Gastrocnemius medialis (tissue), 4 donors: Measurements from ENCODE around the gene PLPP3.

ENCODE experiments used
- POLR2A ChIP-seq, 2 donors: fragments of 450-650 bp; IDR thresholded peaks; one replicate each; pipeline ENCODE4 v1.6.1; 2017; ENCODE audit warnings: antibody characterized with exemption in 2 of 2, mild to moderate bottlenecking in 2 of 2, moderate library complexity in 2 of 2
- TF ChIP-seq, protein P1 (sequence below), 5 experiments: fragments of 450-650 bp in 3 of 5; fragments of 200-600 bp in 2 of 5; sonication (generic) in 2 of 5; IDR thresholded peaks in 4 of 5; conservative IDR thresholded peaks in 1 of 5; 1 replicate in 4 of 5; 2 replicates in 1 of 5; pipeline ENCODE4 v1.5.1; 2016 to 2019; ENCODE audit warnings: antibody characterized with exemption in 5 of 5, mild to moderate bottlenecking in 3 of 5, moderate library complexity in 3 of 5

DNA sequence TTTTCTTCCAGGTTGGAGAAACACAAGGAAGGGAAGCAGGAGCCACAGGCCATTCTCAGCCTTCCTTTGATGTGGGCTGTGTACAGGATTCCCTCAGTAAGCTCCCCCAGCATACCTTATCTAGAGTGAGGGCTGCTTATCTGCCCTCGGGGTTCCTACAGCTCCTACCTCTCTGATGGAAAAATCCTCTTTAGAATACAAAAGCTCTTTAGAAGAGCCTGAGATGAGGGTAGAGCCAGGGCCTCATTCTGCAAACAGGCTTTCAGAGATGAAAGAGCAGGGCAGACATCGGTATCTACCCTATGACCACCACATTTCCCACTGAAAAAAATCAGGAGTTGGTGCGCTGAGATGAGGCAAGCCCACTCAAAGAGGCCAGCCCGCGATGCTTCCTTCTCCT lies 85.1 kb downstream of the PLPP3 start:
- TF ChIP-seq, protein P1, sequence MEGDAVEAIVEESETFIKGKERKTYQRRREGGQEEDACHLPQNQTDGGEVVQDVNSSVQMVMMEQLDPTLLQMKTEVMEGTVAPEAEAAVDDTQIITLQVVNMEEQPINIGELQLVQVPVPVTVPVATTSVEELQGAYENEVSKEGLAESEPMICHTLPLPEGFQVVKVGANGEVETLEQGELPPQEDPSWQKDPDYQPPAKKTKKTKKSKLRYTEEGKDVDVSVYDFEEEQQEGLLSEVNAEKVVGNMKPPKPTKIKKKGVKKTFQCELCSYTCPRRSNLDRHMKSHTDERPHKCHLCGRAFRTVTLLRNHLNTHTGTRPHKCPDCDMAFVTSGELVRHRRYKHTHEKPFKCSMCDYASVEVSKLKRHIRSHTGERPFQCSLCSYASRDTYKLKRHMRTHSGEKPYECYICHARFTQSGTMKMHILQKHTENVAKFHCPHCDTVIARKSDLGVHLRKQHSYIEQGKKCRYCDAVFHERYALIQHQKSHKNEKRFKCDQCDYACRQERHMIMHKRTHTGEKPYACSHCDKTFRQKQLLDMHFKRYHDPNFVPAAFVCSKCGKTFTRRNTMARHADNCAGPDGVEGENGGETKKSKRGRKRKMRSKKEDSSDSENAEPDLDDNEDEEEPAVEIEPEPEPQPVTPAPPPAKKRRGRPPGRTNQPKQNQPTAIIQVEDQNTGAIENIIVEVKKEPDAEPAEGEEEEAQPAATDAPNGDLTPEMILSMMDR (IDR thresholded peaks at IDR 0.05 in 4 of 5, conservative IDR thresholded peaks at IDR 0.05 in 1 of 5), result no peak
- TF ChIP-seq POLR2A (IDR thresholded peaks at IDR 0.05), result no peak
